HL-60/S4 (cell line): ENCODE results near the gene TMEM185A.
"Not testable (repeated sequence)": the region's sequence is repeated elsewhere in the genome, so short reads cannot be mapped to it uniquely, and the experiment has no call there.

Source experiments
- in situ Hi-C: fragments of 300-500 bp; cut with MboI; formaldehyde crosslinking; loops from 2 replicates; pipeline ENCODE4 v1.14.3; 2022; ENCODE audit warnings: low sequenced_read_pairs

The TMEM185A gene

GRCh38 chrX:149628280-149628679 is 3.3 kb downstream of the TMEM185A start:
- in situ Hi-C loops, result no loop called here

GRCh38 chrX:149626829-149627228 is 4.8 kb downstream of the TMEM185A start:
- in situ Hi-C loops, result not testable (repeated sequence)

GRCh38 chrX:149619662-149620061 is 11.9 kb downstream of the TMEM185A start:
- in situ Hi-C loops, result not testable (repeated sequence)

- in situ Hi-C loops, result no loop called here
Observed at GRCh38 chrX:149618871-149619270, 12.7 kb downstream of the TMEM185A start.

DNA sequence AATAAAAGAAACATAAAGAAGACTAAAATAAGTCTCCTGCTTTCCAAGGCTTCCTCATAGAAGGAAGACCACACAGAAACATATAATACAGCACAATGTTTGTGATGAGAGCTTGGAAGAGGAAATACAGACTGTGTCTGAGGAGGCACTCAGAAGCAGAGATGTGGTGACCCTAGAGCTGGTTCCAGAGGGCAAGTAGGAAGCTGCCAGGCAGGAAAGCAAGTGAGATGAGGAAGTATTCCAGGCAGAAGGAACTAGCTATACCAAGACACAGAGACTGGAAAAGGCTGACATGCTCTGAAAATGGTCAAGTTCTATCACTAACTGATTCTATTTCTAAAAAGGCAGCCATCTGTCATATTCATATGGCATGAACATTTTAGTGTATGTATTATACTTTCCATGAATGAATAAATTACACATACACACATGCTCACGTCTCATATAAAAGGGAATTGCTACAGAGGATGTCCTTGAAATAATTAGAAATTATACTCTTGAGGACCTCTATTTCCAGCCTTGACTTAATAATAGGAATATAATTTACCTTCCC is 19.9 kb downstream of the TMEM185A start:
- in situ Hi-C loops, result no loop called here

- in situ Hi-C loops, result no loop called here
Observed at GRCh38 chrX:149610511-149610910, 21.1 kb downstream of the TMEM185A start.

- in situ Hi-C loops, result no loop called here
Observed at GRCh38 chrX:149607699-149608098, 23.9 kb downstream of the TMEM185A start.

DNA sequence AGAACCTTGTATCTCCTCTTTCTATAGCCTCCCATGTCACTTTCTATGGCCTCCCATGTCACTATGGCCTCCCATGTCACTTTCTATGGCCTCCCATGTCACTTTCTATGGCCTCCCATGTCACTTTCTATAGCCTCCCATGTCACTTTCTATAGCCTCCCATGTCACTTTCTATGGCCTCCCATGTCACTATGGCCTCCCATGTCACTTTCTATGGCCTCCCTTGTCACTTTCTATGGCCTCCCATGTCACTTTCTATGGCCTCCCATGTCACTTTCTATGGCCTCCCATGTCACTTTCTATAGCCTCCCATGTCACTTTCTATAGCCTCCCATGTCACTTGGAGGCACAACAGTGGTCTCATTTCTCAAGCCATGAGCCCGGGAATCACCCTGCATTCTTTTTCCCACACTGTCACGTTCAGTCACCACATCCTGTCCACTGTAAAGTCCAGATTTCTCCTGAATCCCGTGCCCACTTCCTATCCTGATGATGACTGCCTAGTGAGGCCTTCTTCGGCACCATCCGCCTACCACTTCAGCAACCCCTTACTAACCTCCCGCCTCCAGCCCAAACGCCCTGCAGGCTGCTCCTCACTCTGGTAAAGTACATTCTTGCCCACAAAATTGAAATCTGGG is 26.2 kb downstream of the TMEM185A start:
- in situ Hi-C loops, result not testable (repeated sequence)

- in situ Hi-C loops, result not testable (repeated sequence)
Observed at GRCh38 chrX:149598603-149599002, 33.0 kb downstream of the TMEM185A start.

- in situ Hi-C loops, result not testable (repeated sequence)
Observed at GRCh38 chrX:149595943-149596342, 35.6 kb downstream of the TMEM185A start.

GRCh38 chrX:149595214-149595613 is 36.4 kb downstream of the TMEM185A start, which contains the start of gene HSFX2:
Gene HSFX2 (minus strand): TSS chrX:149595314. CDS start chrX:149594700, 614 bp downstream.
- in situ Hi-C loops, result not testable (repeated sequence)

DNA sequence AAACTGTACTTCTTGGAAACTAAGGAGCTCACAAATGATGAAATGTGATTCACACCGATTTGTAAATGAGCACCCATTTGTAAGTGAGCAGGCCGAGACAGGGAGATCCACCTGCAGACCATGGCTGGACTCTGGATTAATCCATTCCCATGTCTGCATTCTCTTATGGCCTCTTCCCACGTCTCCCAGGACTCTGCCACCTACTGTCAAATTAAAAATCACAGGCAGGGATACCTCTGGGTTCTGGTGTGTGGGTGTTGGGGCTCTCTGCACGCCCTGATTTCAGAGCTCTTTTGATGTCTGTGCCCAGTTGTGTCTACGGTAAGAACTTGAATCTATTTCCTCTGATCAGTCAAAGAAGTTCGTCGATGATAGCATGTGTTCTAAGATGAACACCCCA is 40.6 kb downstream of the TMEM185A start:
- in situ Hi-C loops, result not testable (repeated sequence)

DNA sequence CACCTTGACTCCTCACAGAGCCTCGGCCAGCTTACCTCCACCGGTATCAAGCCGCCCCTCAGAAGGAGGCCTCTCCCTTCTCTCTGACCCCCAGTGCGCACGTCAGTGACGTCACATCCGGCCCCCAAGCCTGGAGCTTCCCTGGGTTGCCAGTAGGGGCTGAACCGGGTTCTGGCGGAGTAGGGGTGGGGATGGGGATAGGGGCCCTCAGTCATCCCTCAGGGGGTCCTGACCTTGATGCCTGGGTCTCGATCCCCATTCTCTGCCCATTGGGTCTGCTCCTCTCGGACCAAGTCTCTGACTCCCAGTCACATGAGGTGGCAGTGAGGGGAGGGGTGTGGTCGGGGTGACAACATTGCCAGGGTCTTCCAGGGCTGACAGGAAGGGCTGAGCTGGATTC is 44.2 kb downstream of the TMEM185A start, which contains the start of gene MAGEA9B:
Gene MAGEA9B (minus strand): TSS at position 101 of the 400 bp plus-strand sequence. CDS start 4,280 bp downstream, outside the sequence.
- in situ Hi-C loops, result not testable (repeated sequence)

DNA sequence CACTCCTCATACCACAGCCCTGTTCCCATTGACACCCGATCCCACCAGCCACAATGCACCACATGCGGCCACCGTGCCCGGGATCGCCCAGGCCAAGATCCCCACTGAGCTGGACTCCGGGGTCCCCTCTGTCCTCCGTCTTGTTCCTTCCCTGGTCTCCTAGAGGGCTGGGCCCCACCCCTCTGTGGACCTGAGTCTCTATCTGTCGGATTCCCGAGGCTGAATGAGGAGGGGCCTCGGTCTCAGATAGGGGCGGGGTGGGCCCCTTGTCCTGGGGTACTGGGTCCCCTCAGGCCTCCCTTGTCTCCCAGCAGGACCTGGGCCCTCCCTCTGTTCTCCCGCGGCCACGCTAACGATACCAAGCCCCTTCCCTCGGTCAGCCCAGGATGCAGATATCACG is 46.0 kb downstream of the TMEM185A start:
- in situ Hi-C loops, result not testable (repeated sequence)

GRCh38 chrX:149573456-149573855 is 58.1 kb downstream of the TMEM185A start:
- in situ Hi-C loops, result not testable (repeated sequence)

DNA sequence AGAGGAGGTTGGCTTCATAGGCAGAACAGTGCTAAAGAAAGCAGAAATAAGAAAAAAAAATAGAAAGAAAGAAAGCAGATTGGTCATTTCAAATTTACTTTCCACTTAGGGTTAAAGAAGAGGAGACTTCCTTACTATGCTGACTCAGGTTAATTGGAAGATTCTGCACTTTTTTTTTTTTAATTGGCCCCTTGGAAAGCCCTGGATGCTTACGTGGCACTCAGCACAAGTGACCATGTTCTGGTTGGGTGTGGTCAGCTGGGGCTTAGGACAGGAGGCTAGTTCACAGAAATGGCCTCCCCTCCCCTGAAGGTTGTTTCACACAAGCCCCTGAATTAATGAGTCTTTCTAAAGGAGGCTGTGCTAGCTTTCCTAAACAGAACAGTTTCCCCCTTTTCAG is 58.8 kb downstream of the TMEM185A start:
- in situ Hi-C loops, result no loop called here

DNA sequence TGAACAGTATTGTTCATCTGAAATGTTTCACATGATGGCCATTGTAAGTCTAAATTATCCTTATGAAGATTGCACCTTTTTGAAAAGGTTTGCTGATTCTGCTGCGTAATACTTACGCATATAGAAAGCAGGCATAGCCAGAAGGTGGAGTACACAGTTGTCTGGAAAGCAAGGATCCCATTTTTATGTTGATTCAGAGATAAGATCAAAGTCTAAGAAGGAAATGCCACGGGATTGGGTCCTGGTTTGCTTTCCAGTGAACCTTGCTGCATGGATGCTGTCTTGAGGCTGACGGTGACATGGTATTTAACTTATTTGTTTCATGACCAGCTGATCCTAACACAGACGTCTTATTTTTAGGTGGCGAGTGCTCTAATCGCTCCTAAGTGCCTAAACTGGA is 59.8 kb downstream of the TMEM185A start:
- in situ Hi-C loops, result no loop called here

- in situ Hi-C loops, result no loop called here
Observed at GRCh38 chrX:149570668-149571067, 60.9 kb downstream of the TMEM185A start.

- in situ Hi-C loops, result no loop called here
Observed at GRCh38 chrX:149569770-149570169, 61.8 kb downstream of the TMEM185A start.

DNA sequence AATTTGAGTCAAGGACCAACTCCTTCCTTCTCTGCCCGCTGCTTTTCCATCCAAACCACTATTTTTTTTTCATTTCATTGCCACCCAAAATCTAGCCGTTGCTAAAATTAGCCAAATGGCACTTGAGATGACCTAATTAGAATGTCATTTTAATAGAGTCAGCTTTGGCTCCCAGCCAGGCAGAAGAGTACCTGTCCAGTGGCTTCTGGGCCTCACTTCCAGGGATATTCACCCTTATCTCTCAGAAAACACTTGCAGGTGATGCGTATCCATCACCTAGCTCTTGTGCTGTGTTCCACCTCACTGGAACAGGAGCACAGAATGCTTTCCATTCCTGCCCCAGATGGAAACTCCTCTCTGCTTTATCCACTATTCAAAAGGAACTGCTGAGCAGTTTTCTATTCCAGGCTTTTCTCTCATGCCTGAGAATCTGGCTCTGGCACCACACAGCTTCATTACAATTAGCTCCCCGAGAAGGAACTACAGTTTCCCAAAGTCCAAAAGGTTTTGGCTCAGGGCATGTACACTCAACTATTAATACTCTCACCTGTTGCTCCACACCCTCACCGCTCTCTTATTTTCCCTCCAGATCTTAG is 62.8 kb downstream of the TMEM185A start:
- in situ Hi-C loops, result no loop called here

DNA sequence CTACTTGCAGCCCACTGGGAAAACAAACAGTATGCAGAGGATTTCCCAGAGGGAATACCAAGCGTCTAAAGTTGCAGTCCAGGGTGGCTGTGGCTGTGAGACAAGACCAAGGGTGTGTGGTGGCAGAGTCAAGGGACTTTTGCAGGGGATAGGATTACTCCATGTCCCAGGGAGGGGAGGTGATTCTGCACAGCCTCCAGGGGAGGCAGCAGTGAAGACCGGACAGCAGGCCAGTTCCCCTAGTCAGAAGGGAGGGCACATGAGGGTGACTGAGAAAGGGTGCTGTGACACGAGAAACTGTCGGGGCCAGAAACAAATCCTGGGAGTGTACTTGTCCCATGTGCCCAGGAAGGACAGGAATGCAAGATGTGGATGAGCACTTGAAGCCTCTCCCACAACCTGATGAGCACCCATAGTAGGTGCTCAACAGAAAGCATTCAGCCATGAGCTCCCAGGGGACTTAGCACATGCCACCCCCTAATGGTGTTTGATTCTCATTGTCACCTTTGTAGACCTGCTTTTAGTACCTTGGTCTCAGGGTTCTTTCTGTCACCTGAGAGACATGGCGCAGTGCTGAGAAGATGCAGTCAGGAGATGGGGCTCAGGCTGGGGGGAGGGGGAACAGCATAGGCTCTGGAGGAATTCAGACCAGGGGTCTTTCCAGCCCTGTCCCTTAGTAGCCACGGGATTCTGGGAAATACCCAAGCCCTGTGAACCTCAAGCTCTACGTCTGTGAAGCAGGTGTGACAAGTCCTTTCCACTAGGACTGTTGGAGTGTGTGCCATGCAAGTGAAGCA is 63.8 kb downstream of the TMEM185A start:
- in situ Hi-C loops, result no loop called here
